Thyroid gland (tissue), 4 donors: ENCODE results near the gene TRPM4.

Experiments
- CTCF ChIP-seq, 6 experiments: fragments of 200-600 bp in 3 of 6; fragments of 450-650 bp in 3 of 6; sonication (generic) in 3 of 6; IDR thresholded peaks; one replicate each; pipeline ENCODE4 v1.5.1; 2016 to 2019; ENCODE audit warnings: antibody characterized with exemption in 6 of 6, mild to moderate bottlenecking in 2 of 6, inconsistent platforms in 1 of 6, moderate library complexity in 1 of 6
- POLR2A ChIP-seq, 2 donors: fragments of 450-650 bp; IDR thresholded peaks; one replicate each; pipeline ENCODE4 v1.6.1; 2017; ENCODE audit warnings: antibody characterized with exemption in 2 of 2, mild to moderate bottlenecking in 2 of 2, moderate library complexity in 1 of 2

- TF ChIP-seq POLR2A (IDR thresholded peaks at IDR 0.05) (no peak), CTCF (IDR thresholded peaks at IDR 0.05) (no peak)
Measured at GRCh38 chr19:49205114-49205513, 47.5 kb downstream of the TRPM4 start.
